Thymus (tissue), 11 donors: Measurements from ENCODE around the gene NIPAL4. TPM values are rescaled to one million over a fixed set of nuclear protein-coding genes. Genes with fewer than 3 reads are reported as not detected.

Source experiments
- DNase-seq, 9 donors: peaks; one replicate each; pipeline ENCODE4 v3.0.0-alpha.2; 2013; ENCODE audit warnings: low spot score in 9 of 9, low read depth in 6 of 9, missing footprints in 1 of 9
- H3K27ac ChIP-seq, 2 donors: one replicate each; pipeline ENCODE4 v1.5.1; 2013; ENCODE audit warnings: control low read depth in 1 of 2, low read depth in 1 of 2, low read length in 1 of 2, mild to moderate bottlenecking in 1 of 2, moderate library complexity in 1 of 2
- H3K27me3 ChIP-seq, 2 donors: one replicate each; pipeline ENCODE4 v1.5.1; 2013; ENCODE audit warnings: low read length in 1 of 2; ENCODE audit not compliant: control insufficient read depth in 2 of 2, insufficient read depth in 1 of 2
- H3K36me3 ChIP-seq, 2 donors: one replicate each; pipeline ENCODE4 v1.5.1; 2013; ENCODE audit warnings: low read length in 1 of 2, mild to moderate bottlenecking in 1 of 2, moderate library complexity in 1 of 2; ENCODE audit not compliant: control insufficient read depth in 2 of 2, insufficient read depth in 2 of 2
- H3K4me1 ChIP-seq, 2 donors: one replicate each; pipeline ENCODE4 v1.5.1; 2013; ENCODE audit warnings: low read length in 2 of 2; ENCODE audit not compliant: control insufficient read depth in 2 of 2, insufficient read depth in 2 of 2
- H3K4me3 ChIP-seq, 2 donors: one replicate each; pipeline ENCODE4 v1.5.1; 2013; ENCODE audit warnings: low read length in 2 of 2, control low read depth in 1 of 2, mild to moderate bottlenecking in 1 of 2
- H3K9me3 ChIP-seq, 2 donors: one replicate each; pipeline ENCODE4 v1.5.1; 2013; ENCODE audit warnings: low read length in 1 of 2, mild to moderate bottlenecking in 1 of 2; ENCODE audit not compliant: control insufficient read depth in 2 of 2, insufficient read depth in 1 of 2
- WGBS: extraction: QIAGEN DNeasy Blood & Tissue Kit; methylation state at CpG from one replicate; pipeline ENCODE4 v1.1.7; 2013; 5-methylcytosine and 5-hydroxymethylcytosine counted together
- polyA plus RNA-seq: library from polyadenylated mRNA; stranded (reverse); fragments of 200-250 nt; gene quantifications from one replicate; pipeline ENCODE4 v1.2.3, GENCODE V29; 2013
- total RNA-seq: library from RNA; stranded (reverse); fragments of 120-200 nt; gene quantifications from one replicate; pipeline ENCODE4 v1.2.4, GENCODE V29; 2013
- donor health status: healthy.

NIPAL4 gene
- total and polyA plus RNA-seq, 2 donors, result 0.14 to 6.1 TPM

GRCh38 chr5:157457391-157457790 lies 2.6 kb upstream of the NIPAL4 start:
- WGBS, result 97% methylated on average over 5 of the region's 5 CpGs
- DNase-seq, result no peak
- Histone ChIP-seq H3K36me3 (no peaks in the 10 kb centered on the region), H3K9me3 (no peaks in the 10 kb centered on the region), H3K4me1 (peaks cover 0 to 8% of the 10 kb centered on the region in 2 donors), H3K27ac (no peak overlapping the region), H3K27me3 (peaks cover 11 to 39% of the 10 kb centered on the region in 2 donors), H3K4me3 (no peak overlapping the region)

GRCh38 chr5:157458835-157459234 lies 1.2 kb upstream of the NIPAL4 start:
- H3K4me1 ChIP-seq, result peaks cover 0 to 8% of the 10 kb centered on the region in 2 donors
- H3K27me3 ChIP-seq, result peaks cover 11 to 44% of the 10 kb centered on the region in 2 donors
- H3K4me3 ChIP-seq, result no peak overlapping the region
- WGBS, result 96% methylated on average over 5 of the region's 5 CpGs
- no peaks in the 10 kb centered on the region for H3K36me3 ChIP-seq
- H3K27ac ChIP-seq, result no peak overlapping the region
- no peak for DNase-seq
- no peaks in the 10 kb centered on the region for H3K9me3 ChIP-seq

- DNase-seq, result no peak
- peaks cover 0 to 8% of the 10 kb centered on the region in 2 donors for H3K4me1 ChIP-seq
- no peak overlapping the region for H3K27ac ChIP-seq
- no peaks in the 10 kb centered on the region for H3K36me3 ChIP-seq
- no peaks in the 10 kb centered on the region for H3K9me3 ChIP-seq
- 93% methylated on average over 4 of the region's 4 CpGs for whole genome bisulfite sequencing
- H3K27me3 ChIP-seq, result peaks cover 11 to 44% of the 10 kb centered on the region in 2 donors
- no peak overlapping the region for H3K4me3 ChIP-seq
Measured at GRCh38 chr5:157460921-157461792, 1.1 kb downstream of the NIPAL4 start.

- Histone ChIP-seq H3K4me1 (peaks cover 0 to 8% of the 10 kb centered on the region in 2 donors), H3K36me3 (no peaks in the 10 kb centered on the region), H3K9me3 (no peaks in the 10 kb centered on the region), H3K27ac (no peak overlapping the region), H3K27me3 (peaks cover 11 to 43% of the 10 kb centered on the region in 2 donors), H3K4me3 (no peak overlapping the region)
- WGBS, result 98% methylated on average over 8 of the region's 8 CpGs
- no peak for DNase-seq
Measured at GRCh38 chr5:157463081-157463480, 3.1 kb downstream of the NIPAL4 start.

- H3K4me1 ChIP-seq, result peaks cover 0 to 8% of the 10 kb centered on the region in 2 donors
- 90% methylated on average over 9 of the region's 9 CpGs for WGBS
Measured at GRCh38 chr5:157463621-157464518, 3.9 kb downstream of the NIPAL4 start.

GRCh38 chr5:157464519-157465171 lies 4.6 kb downstream of the NIPAL4 start:
- WGBS, result 44% methylated on average over 4 of the region's 4 CpGs
- Histone ChIP-seq H3K27me3 (peaks cover 11 to 29% of the 10 kb centered on the region in 2 donors), H3K27ac (no peak overlapping the region), H3K4me1 (peaks cover 0 to 8% of the 10 kb centered on the region in 2 donors), H3K9me3 (no peaks in the 10 kb centered on the region), H3K36me3 (no peaks in the 10 kb centered on the region), H3K4me3 (no peak overlapping the region)
- DNase-seq, result no peak

More at GRCh38 chr5:157463621-157464518, 3.9 kb downstream of the NIPAL4 start:
- Histone ChIP-seq H3K27me3 (peaks cover 11 to 37% of the 10 kb centered on the region in 2 donors), H3K4me3 (no peak overlapping the region), H3K9me3 (no peaks in the 10 kb centered on the region), H3K36me3 (no peaks in the 10 kb centered on the region), H3K27ac (no peak overlapping the region)
- DNase-seq, result no peak

GRCh38 chr5:157468293-157468965 lies 8.4 kb downstream of the NIPAL4 start:
- no peaks in the 10 kb centered on the region for H3K36me3 ChIP-seq
- H3K4me1 ChIP-seq, result no peaks in the 10 kb centered on the region
- H3K4me3 ChIP-seq, result no peak overlapping the region
- H3K27me3 ChIP-seq, result no peaks in the 10 kb centered on the region
- no peak overlapping the region for H3K27ac ChIP-seq
- no peaks in the 10 kb centered on the region for H3K9me3 ChIP-seq
- WGBS, result 98% methylated on average over 13 of the region's 13 CpGs
- no peak for DNase-seq

- no peak for DNase-seq
- Histone ChIP-seq H3K27me3 (no peaks in the 10 kb centered on the region), H3K36me3 (no peaks in the 10 kb centered on the region), H3K9me3 (no peaks in the 10 kb centered on the region), H3K4me3 (no peak overlapping the region), H3K27ac (no peak overlapping the region), H3K4me1 (no peaks in the 10 kb centered on the region)
- WGBS, result 97% methylated on average over 7 of the region's 7 CpGs
Measured at GRCh38 chr5:157469073-157469472, 9.1 kb downstream of the NIPAL4 start.
